ENCODE data around the gene NCOA7.

DNA sequence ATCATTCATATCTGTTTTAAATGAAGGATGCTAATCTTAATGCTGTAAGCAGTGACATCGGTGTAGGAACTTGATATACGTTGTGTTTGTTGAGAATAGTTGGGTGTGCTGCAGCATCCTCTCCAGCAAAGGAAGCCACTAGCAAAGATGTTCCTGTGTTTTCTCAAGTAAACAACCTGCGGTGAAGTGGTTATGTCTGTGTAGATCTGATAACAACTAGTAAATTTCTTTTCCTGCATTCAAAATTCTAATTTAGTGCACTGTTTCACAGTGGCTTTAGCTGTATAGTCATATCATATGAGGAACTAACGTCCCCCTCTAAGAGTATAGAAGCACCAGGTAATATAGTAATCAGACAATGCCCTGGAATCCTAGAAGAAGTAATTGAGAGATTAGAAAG is 38.7 kb downstream of the NCOA7 start:
- TF ChIP-seq, protein P1, sequence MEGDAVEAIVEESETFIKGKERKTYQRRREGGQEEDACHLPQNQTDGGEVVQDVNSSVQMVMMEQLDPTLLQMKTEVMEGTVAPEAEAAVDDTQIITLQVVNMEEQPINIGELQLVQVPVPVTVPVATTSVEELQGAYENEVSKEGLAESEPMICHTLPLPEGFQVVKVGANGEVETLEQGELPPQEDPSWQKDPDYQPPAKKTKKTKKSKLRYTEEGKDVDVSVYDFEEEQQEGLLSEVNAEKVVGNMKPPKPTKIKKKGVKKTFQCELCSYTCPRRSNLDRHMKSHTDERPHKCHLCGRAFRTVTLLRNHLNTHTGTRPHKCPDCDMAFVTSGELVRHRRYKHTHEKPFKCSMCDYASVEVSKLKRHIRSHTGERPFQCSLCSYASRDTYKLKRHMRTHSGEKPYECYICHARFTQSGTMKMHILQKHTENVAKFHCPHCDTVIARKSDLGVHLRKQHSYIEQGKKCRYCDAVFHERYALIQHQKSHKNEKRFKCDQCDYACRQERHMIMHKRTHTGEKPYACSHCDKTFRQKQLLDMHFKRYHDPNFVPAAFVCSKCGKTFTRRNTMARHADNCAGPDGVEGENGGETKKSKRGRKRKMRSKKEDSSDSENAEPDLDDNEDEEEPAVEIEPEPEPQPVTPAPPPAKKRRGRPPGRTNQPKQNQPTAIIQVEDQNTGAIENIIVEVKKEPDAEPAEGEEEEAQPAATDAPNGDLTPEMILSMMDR (conservative IDR thresholded peaks at IDR 0.05), result no peak
- no peak for TF ChIP-seq EZH2 (IDR thresholded peaks at IDR 0.05; ENCODE audit: low read depth)

Data from PC-9 (cell line).